Common myeloid progenitor, CD34-positive (primary cell): ENCODE data around the gene APBB2.

Experiments
- CTCF ChIA-PET: fragments of 350-600 bp; sonication (Branson Sonifier 250); formaldehyde crosslinking; loops from one replicate; lab custom pipeline; 2021; ENCODE audit warnings: antibody characterized with exemption; lab: Charles Lee
- POLR2A ChIA-PET: fragments of 350-600 bp; sonication (Branson Sonifier 250); formaldehyde crosslinking; loops from one replicate; lab custom pipeline; 2021; ENCODE audit warnings: antibody characterized with exemption; lab: Charles Lee
- DNase-seq, 3 donors: peaks; one replicate each; pipeline versions ENCODE4 v3.0.0 to v3.0.0-alpha.2; 2013
- H3K27ac ChIP-seq, 2 experiments: 1 replicate in 1 of 2; 2 replicates in 1 of 2; pipeline ENCODE4 v1.7.0; 2013; ENCODE audit warnings: inconsistent platforms in 2 of 2, low read length in 2 of 2, mild to moderate bottlenecking in 2 of 2, low read depth in 1 of 2, moderate library complexity in 1 of 2; ENCODE audit not compliant: severe bottlenecking in 2 of 2, insufficient read depth in 1 of 2, poor library complexity in 1 of 2
- H3K27me3 ChIP-seq, 5 experiments: replicated peaks in 2 of 5; 1 replicate in 3 of 5; 2 replicates in 2 of 5; pipeline versions ENCODE4 v1.6.1 to v1.7.0; 2013; ENCODE audit warnings: low read length in 4 of 5, mild to moderate bottlenecking in 2 of 5, moderate library complexity in 2 of 5, inconsistent platforms in 1 of 5; ENCODE audit not compliant: insufficient read depth in 5 of 5, control insufficient read depth in 4 of 5
- H3K36me3 ChIP-seq, 4 experiments: 1 replicate in 2 of 4; 2 replicates in 2 of 4; pipeline versions ENCODE4 v1.6.1 to v1.7.0; 2013; ENCODE audit warnings: low read length in 3 of 4, control low read depth in 1 of 4, mild to moderate bottlenecking in 1 of 4; ENCODE audit not compliant: control insufficient read depth in 4 of 4, insufficient read depth in 4 of 4
- H3K4me1 ChIP-seq, 4 experiments: 1 replicate in 3 of 4; 2 replicates in 1 of 4; pipeline versions ENCODE4 v1.6.1 to v1.7.1; 2013; ENCODE audit warnings: low read length in 3 of 4, mild to moderate bottlenecking in 3 of 4, control low read depth in 1 of 4, inconsistent platforms in 1 of 4, moderate library complexity in 1 of 4; ENCODE audit not compliant: control insufficient read depth in 4 of 4, insufficient read depth in 4 of 4; ENCODE audit errors: control extremely low read depth in 1 of 4
- H3K4me3 ChIP-seq, 7 experiments: 1 replicate in 4 of 7; 2 replicates in 3 of 7; pipeline versions ENCODE4 v1.5.1 to v1.7.0; 2013; ENCODE audit warnings: mild to moderate bottlenecking in 7 of 7, low read length in 6 of 7, moderate library complexity in 6 of 7, inconsistent platforms in 2 of 7, low read depth in 2 of 7, control low read depth in 1 of 7; ENCODE audit not compliant: insufficient read depth in 4 of 7, control insufficient read depth in 1 of 7; ENCODE audit errors: extremely low read depth in 1 of 7
- H3K9me3 ChIP-seq, 5 experiments: 1 replicate in 4 of 5; 2 replicates in 1 of 5; pipeline versions ENCODE4 v1.6.1 to v1.7.1; 2013; ENCODE audit warnings: low read length in 4 of 5, mild to moderate bottlenecking in 2 of 5, inconsistent platforms in 1 of 5, low read depth in 1 of 5, moderate library complexity in 1 of 5; ENCODE audit not compliant: control insufficient read depth in 4 of 5, insufficient read depth in 2 of 5; ENCODE audit errors: control extremely low read depth in 1 of 5
- WGBS: methylation state at CpG from one replicate; pipeline ENCODE4 v1.1.5; 2013; ENCODE audit not compliant: insufficient coverage; 5-methylcytosine and 5-hydroxymethylcytosine counted together

Gene APBB2

GRCh38 chr4:40800064-40800463 lies 414.3 kb downstream of the APBB2 start:
- Histone ChIP-seq H3K9me3 (no peaks in the 10 kb centered on the region), H3K36me3 (no peaks in the 10 kb centered on the region), H3K27ac (no peak overlapping the region), H3K27me3 (no peaks in the 10 kb centered on the region), H3K4me3 (no peak overlapping the region), H3K4me1 (no peaks in the 10 kb centered on the region)
- DNase-seq: no peak
- ChIA-PET CTCF (interaction anchor here (0.6 to 1.1 kb wide), 2 partner anchors 27 to 83 kb away, joined by 3 read pairs; no protein-coding TSS in a partner anchor), POLR2A (no interaction called here)
- WGBS: no CpG with 5 or more reads among the region's 3 CpGs

GRCh38 chr4:40789771-40790170 lies 424.6 kb downstream of the APBB2 start:
- ChIA-PET CTCF (no interaction called here), POLR2A (interaction anchor here (0.6 kb wide), 1 partner anchor 734 kb away, joined by 5 read pairs; no protein-coding TSS in a partner anchor)
- 100% methylated on average over 2 of the region's 3 CpGs for WGBS
- Histone ChIP-seq H3K27me3 (no peaks in the 10 kb centered on the region), H3K4me1 (peaks cover 0 to 11% (median 7%) of the 10 kb centered on the region in 4 experiments), H3K4me3 (no peak overlapping the region), H3K27ac (no peak overlapping the region), H3K36me3 (no peaks in the 10 kb centered on the region), H3K9me3 (no peaks in the 10 kb centered on the region)
- no peak for DNase-seq

GRCh38 chr4:40789031-40789430 lies 425.3 kb downstream of the APBB2 start:
- ChIA-PET POLR2A (no interaction called here), CTCF (interaction anchor here (0.6 kb wide), 1 partner anchor 44 kb away, joined by 3 read pairs; no protein-coding TSS in a partner anchor)
- H3K4me3 ChIP-seq: no peak overlapping the region
- H3K27ac ChIP-seq: no peak overlapping the region
- peaks cover 0 to 11% (median 7%) of the 10 kb centered on the region in 4 experiments for H3K4me1 ChIP-seq
- H3K9me3 ChIP-seq: peaks cover 0 to 4% (median 0%) of the 10 kb centered on the region in 5 experiments
- peak in 2 of 3 donors; percentile 20 to 21 for DNase-seq
- H3K36me3 ChIP-seq: no peaks in the 10 kb centered on the region
- H3K27me3 ChIP-seq: no peaks in the 10 kb centered on the region
- WGBS: no CpG with 5 or more reads among the region's 1 CpG

GRCh38 chr4:40788331-40788730 lies 426.0 kb downstream of the APBB2 start:
- H3K27ac ChIP-seq: no peak overlapping the region
- WGBS: no CpG with 5 or more reads among the region's 2 CpGs
- DNase-seq: no peak
- CTCF ChIA-PET: interaction anchor here (0.6 kb wide), 1 partner anchor 43 kb away, joined by 3 read pairs; no protein-coding TSS in a partner anchor
- POLR2A ChIA-PET: no interaction called here
- no peak overlapping the region for H3K4me3 ChIP-seq
- no peaks in the 10 kb centered on the region for H3K27me3 ChIP-seq
- no peaks in the 10 kb centered on the region for H3K36me3 ChIP-seq
- peaks cover 0 to 11% (median 7%) of the 10 kb centered on the region in 4 experiments for H3K4me1 ChIP-seq
- H3K9me3 ChIP-seq: peaks cover 0 to 8% (median 0%) of the 10 kb centered on the region in 5 experiments

- peaks cover 0 to 8% (median 0%) of the 10 kb centered on the region in 5 experiments for H3K9me3 ChIP-seq
- no peak overlapping the region for H3K27ac ChIP-seq
- DNase-seq: no peak
- WGBS: 95% methylated on average over 11 of the region's 12 CpGs
- H3K27me3 ChIP-seq: no peaks in the 10 kb centered on the region
- no peak overlapping the region for H3K4me3 ChIP-seq
- peaks cover 0 to 11% (median 7%) of the 10 kb centered on the region in 4 experiments for H3K4me1 ChIP-seq
- peaks cover 0 to 4% (median 0%) of the 10 kb centered on the region in 4 experiments for H3K36me3 ChIP-seq
- ChIA-PET POLR2A (no interaction called here), CTCF (no interaction called here)
Measured at GRCh38 chr4:40785727-40786126, 428.6 kb downstream of the APBB2 start.

GRCh38 chr4:40782876-40783275 lies 431.5 kb downstream of the APBB2 start:
- Histone ChIP-seq H3K4me1 (no peaks in the 10 kb centered on the region), H3K27ac (no peak overlapping the region), H3K27me3 (no peaks in the 10 kb centered on the region), H3K4me3 (no peak overlapping the region), H3K9me3 (peaks cover 0 to 19% (median 2%) of the 10 kb centered on the region in 5 experiments), H3K36me3 (peaks cover 0 to 13% (median 2%) of the 10 kb centered on the region in 4 experiments)
- ChIA-PET CTCF (no interaction called here), POLR2A (interaction anchor here (0.5 kb wide), 1 partner anchor 12 kb away, joined by 4 read pairs; no protein-coding TSS in a partner anchor)
- WGBS: 100% methylated on average over 1 of the region's 2 CpGs
- DNase-seq: no peak

- peaks cover 0 to 19% (median 8%) of the 10 kb centered on the region in 4 experiments for H3K36me3 ChIP-seq
- WGBS: 100% methylated on average over 1 of the region's 1 CpG
Measured at GRCh38 chr4:40778090-40778489, 436.3 kb downstream of the APBB2 start.

More at GRCh38 chr4:40778090-40778489, 436.3 kb downstream of the APBB2 start:
- ChIA-PET CTCF (no interaction called here), POLR2A (no interaction called here)
- H3K9me3 ChIP-seq: peaks cover 2 to 18% (median 2%) of the 10 kb centered on the region in 5 experiments
- H3K4me1 ChIP-seq: peaks cover 0 to 7% (median 0%) of the 10 kb centered on the region in 4 experiments
- H3K4me3 ChIP-seq: no peak overlapping the region
- DNase-seq: peak in 1 of 3 donors; percentile 3
- no peaks in the 10 kb centered on the region for H3K27me3 ChIP-seq
- no peak overlapping the region for H3K27ac ChIP-seq
